ENCODE measurements around the gene RFTN1. TPM values are rescaled to one million over a fixed set of nuclear protein-coding genes. Genes with fewer than 3 reads are reported as not detected.
A peak's percentile ranks its signal among the peaks of the same experiment; 100 is the strongest.

The RFTN1 gene
- polyA plus RNA-seq, 2 of the 4 experiments (the other 2 are of a cell fraction) = 1.8 to 3.7 TPM

GRCh38 chr3:16449369-16449768 lies 64.1 kb downstream of the RFTN1 start:
- Histone ChIP-seq H3K27ac (peak overlapping the region; percentile 0 to 70; a peak in 4 of 6 replicates), H3K9me3 (no peaks in the 10 kb centered on the region), H3K4me2 (peak overlapping the region; percentile 32; the same call in 1 of the 3 replicates), H3K4me1 (peaks cover 18% of the 10 kb centered on the region), H3K4me3 (no peak overlapping the region)
- ATAC-seq (no peak), DNase-seq (ENCODE audit: low read depth in 1 of 2, low spot score in 1 of 2) (no peak), FAIRE-seq (no peak)
- CTCF ChIA-PET = interaction anchor here (1.8 kb wide), 1 partner anchor 101 kb away, joined by 5 read pairs; no protein-coding TSS in a partner anchor
- POLR2A ChIA-PET = no interaction called here
- 74% methylated on average over 6 of the region's 6 CpGs for WGBS (ENCODE audit: missing lambda C conversion rate)
- TF ChIP-seq NPAS2 (CRISPR knock-in tag; IDR thresholded peaks at IDR 0.05; ENCODE audit: borderline replicate concordance) = no peak
- no peak for TF ChIP-seq KDM1A (IDR thresholded peaks at IDR 0.05; ENCODE audit: low read depth)
- TF ChIP-seq ATOH8 (CRISPR knock-in tag; IDR thresholded peaks at IDR 0.05; ENCODE audit: low read depth) = no peak
- no peak for TF ChIP-seq ELK1 (IDR thresholded peaks at IDR 0.05; ENCODE audit: low read depth, low read length)
- TF ChIP-seq POLR2AphosphoS2 (conservative IDR thresholded peaks at IDR 0.05; ENCODE audit: low read length) = no peak
- TF ChIP-seq CEBPB (IDR thresholded peaks at IDR 0.05) = no peak
- TF ChIP-seq, protein P1, sequence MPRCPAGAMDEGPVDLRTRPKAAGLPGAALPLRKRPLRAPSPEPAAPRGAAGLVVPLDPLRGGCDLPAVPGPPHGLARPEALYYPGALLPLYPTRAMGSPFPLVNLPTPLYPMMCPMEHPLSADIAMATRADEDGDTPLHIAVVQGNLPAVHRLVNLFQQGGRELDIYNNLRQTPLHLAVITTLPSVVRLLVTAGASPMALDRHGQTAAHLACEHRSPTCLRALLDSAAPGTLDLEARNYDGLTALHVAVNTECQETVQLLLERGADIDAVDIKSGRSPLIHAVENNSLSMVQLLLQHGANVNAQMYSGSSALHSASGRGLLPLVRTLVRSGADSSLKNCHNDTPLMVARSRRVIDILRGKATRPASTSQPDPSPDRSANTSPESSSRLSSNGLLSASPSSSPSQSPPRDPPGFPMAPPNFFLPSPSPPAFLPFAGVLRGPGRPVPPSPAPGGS (IDR thresholded peaks at IDR 0.05) = no peak
- no peak for TF ChIP-seq HES2 (IDR thresholded peaks at IDR 0.05)
- TF ChIP-seq, protein P2, sequence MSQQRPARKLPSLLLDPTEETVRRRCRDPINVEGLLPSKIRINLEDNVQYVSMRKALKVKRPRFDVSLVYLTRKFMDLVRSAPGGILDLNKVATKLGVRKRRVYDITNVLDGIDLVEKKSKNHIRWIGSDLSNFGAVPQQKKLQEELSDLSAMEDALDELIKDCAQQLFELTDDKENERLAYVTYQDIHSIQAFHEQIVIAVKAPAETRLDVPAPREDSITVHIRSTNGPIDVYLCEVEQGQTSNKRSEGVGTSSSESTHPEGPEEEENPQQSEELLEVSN (IDR thresholded peaks at IDR 0.05; ENCODE audit: borderline replicate concordance, low read depth) = no peak
- TF ChIP-seq ZFP36 (IDR thresholded peaks at IDR 0.05; ENCODE audit: borderline replicate concordance, partially characterized antibody) = no peak
- no peak for TF ChIP-seq RARB (CRISPR knock-in tag; IDR thresholded peaks at IDR 0.05)
- TF ChIP-seq JUNB (IDR thresholded peaks at IDR 0.05) = no peak
- TF ChIP-seq HOXB5 (CRISPR knock-in tag; IDR thresholded peaks at IDR 0.05) = no peak
- no peak for TF ChIP-seq POLR2A (IDR thresholded peaks at IDR 0.05; ENCODE audit: low read length)
- TF ChIP-seq RNF2 (IDR thresholded peaks at IDR 0.05; ENCODE audit: borderline replicate concordance, low read depth) = no peak
- TF ChIP-seq MAFK (IDR thresholded peaks at IDR 0.05; ENCODE audit: partially characterized antibody) = no peak
- no peak for TF ChIP-seq HOXA7 (CRISPR knock-in tag; IDR thresholded peaks at IDR 0.05)
- no peak for TF ChIP-seq PHF8 (IDR thresholded peaks at IDR 0.05; ENCODE audit: borderline replicate concordance, low read depth)
- TF ChIP-seq CHD2 (IDR thresholded peaks at IDR 0.05; ENCODE audit: low read length, partially characterized antibody) = no peak
- no peak for TF ChIP-seq MYC (IDR thresholded peaks at IDR 0.05; ENCODE audit: borderline replicate concordance, low read length)

GRCh38 chr3:16448639-16449070 lies 64.8 kb downstream of the RFTN1 start:
- Histone ChIP-seq H3K4me1 (peaks cover 18% of the 10 kb centered on the region), H3K9me3 (no peaks in the 10 kb centered on the region), H3K4me3 (no peak overlapping the region), H3K27ac (peak overlapping the region; percentile 0 to 70; a peak in 4 of 6 replicates), H3K4me2 (peak overlapping the region; percentile 32)
- ATAC-seq = peak; percentile 91 to 94
- ChIA-PET POLR2A (no interaction called here), CTCF (no interaction called here)
- 11% methylated on average over 6 of the region's 6 CpGs for whole genome bisulfite sequencing (ENCODE audit: missing lambda C conversion rate)
- peak; percentile 25 to 46 for DNase-seq (ENCODE audit: low read depth in 1 of 2, low spot score in 1 of 2)
- FAIRE-seq = no peak
- TF ChIP-seq HDAC2 (IDR thresholded peaks at IDR 0.05) (no peak), MYC (IDR thresholded peaks at IDR 0.05; ENCODE audit: borderline replicate concordance, low read length) (no peak), PHF8 (IDR thresholded peaks at IDR 0.05; ENCODE audit: borderline replicate concordance, low read depth) (no peak), JUNB (IDR thresholded peaks at IDR 0.05) (no peak; the same call in 1 of the 2 replicates), ZNF302 (CRISPR knock-in tag; IDR thresholded peaks at IDR 0.05) (no peak), SREBF2 (IDR thresholded peaks at IDR 0.05) (no peak), CHD2 (IDR thresholded peaks at IDR 0.05; ENCODE audit: low read length, partially characterized antibody) (no peak), SMC3 (IDR thresholded peaks at IDR 0.05) (0 out of 3 replicates have a peak, but pooled peaks have one; percentile 8), EHF (CRISPR knock-in tag; IDR thresholded peaks at IDR 0.05) (no peak), ZSCAN20 (CRISPR knock-in tag; IDR thresholded peaks at IDR 0.05) (no peak)
- TF ChIP-seq, protein P3, sequence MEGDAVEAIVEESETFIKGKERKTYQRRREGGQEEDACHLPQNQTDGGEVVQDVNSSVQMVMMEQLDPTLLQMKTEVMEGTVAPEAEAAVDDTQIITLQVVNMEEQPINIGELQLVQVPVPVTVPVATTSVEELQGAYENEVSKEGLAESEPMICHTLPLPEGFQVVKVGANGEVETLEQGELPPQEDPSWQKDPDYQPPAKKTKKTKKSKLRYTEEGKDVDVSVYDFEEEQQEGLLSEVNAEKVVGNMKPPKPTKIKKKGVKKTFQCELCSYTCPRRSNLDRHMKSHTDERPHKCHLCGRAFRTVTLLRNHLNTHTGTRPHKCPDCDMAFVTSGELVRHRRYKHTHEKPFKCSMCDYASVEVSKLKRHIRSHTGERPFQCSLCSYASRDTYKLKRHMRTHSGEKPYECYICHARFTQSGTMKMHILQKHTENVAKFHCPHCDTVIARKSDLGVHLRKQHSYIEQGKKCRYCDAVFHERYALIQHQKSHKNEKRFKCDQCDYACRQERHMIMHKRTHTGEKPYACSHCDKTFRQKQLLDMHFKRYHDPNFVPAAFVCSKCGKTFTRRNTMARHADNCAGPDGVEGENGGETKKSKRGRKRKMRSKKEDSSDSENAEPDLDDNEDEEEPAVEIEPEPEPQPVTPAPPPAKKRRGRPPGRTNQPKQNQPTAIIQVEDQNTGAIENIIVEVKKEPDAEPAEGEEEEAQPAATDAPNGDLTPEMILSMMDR (IDR thresholded peaks at IDR 0.05) = no peak
- TF ChIP-seq, protein P4, sequence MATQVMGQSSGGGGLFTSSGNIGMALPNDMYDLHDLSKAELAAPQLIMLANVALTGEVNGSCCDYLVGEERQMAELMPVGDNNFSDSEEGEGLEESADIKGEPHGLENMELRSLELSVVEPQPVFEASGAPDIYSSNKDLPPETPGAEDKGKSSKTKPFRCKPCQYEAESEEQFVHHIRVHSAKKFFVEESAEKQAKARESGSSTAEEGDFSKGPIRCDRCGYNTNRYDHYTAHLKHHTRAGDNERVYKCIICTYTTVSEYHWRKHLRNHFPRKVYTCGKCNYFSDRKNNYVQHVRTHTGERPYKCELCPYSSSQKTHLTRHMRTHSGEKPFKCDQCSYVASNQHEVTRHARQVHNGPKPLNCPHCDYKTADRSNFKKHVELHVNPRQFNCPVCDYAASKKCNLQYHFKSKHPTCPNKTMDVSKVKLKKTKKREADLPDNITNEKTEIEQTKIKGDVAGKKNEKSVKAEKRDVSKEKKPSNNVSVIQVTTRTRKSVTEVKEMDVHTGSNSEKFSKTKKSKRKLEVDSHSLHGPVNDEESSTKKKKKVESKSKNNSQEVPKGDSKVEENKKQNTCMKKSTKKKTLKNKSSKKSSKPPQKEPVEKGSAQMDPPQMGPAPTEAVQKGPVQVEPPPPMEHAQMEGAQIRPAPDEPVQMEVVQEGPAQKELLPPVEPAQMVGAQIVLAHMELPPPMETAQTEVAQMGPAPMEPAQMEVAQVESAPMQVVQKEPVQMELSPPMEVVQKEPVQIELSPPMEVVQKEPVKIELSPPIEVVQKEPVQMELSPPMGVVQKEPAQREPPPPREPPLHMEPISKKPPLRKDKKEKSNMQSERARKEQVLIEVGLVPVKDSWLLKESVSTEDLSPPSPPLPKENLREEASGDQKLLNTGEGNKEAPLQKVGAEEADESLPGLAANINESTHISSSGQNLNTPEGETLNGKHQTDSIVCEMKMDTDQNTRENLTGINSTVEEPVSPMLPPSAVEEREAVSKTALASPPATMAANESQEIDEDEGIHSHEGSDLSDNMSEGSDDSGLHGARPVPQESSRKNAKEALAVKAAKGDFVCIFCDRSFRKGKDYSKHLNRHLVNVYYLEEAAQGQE (IDR thresholded peaks at IDR 0.05) = no peak
